T1000 (cell line): Measurements from ENCODE around the gene AP3B1.

ENCODE experiments used
- DNase-seq: peaks from one replicate; lab custom pipeline; 2025; ENCODE audit warnings: mixed read lengths; lab: John Stamatoyannopoulos, UW

Gene AP3B1

GRCh38 chr5:78294248-78295034 is at the start of gene AP3B1:
TSS of gene AP3B1 (minus strand) at chr5:78294698. CDS start at chr5:78294579, 119 bp downstream.
- peak; percentile 97 for DNase-seq

GRCh38 chr5:78341440-78341839 is 46.9 kb upstream of the AP3B1 start:
- no peak for DNase-seq

GRCh38 chr5:78339617-78340436 is 45.3 kb upstream of the AP3B1 start:
- DNase-seq: no peak

- no peak for DNase-seq
Measured at GRCh38 chr5:78336698-78337097, 42.2 kb upstream of the AP3B1 start.

- DNase-seq: no peak
Measured at GRCh38 chr5:78335976-78336375, 41.5 kb upstream of the AP3B1 start.

GRCh38 chr5:78334811-78335210 is 40.3 kb upstream of the AP3B1 start:
- no peak for DNase-seq

- no peak for DNase-seq
Measured at GRCh38 chr5:78331523-78332080, 37.1 kb upstream of the AP3B1 start.

- DNase-seq: no peak
Measured at GRCh38 chr5:78328585-78329173, 34.2 kb upstream of the AP3B1 start.

GRCh38 chr5:78327761-78328510 is 33.4 kb upstream of the AP3B1 start:
- no peak for DNase-seq

GRCh38 chr5:78326930-78327329 is 32.4 kb upstream of the AP3B1 start:
- DNase-seq: no peak

- DNase-seq: no peak
Measured at GRCh38 chr5:78323241-78323640, 28.7 kb upstream of the AP3B1 start.

- no peak for DNase-seq
Measured at GRCh38 chr5:78320401-78320800, 25.9 kb upstream of the AP3B1 start.

GRCh38 chr5:78318337-78318736 is 23.8 kb upstream of the AP3B1 start:
- no peak for DNase-seq

GRCh38 chr5:78317515-78317914 is 23.0 kb upstream of the AP3B1 start:
- DNase-seq: no peak

- DNase-seq: no peak
Measured at GRCh38 chr5:78308703-78309102, 14.2 kb upstream of the AP3B1 start.

GRCh38 chr5:78300464-78301045 is 6.1 kb upstream of the AP3B1 start:
- no peak for DNase-seq

GRCh38 chr5:78295035-78295961 is 800 bp upstream of the AP3B1 start:
- DNase-seq: no peak

- no peak for DNase-seq
Measured at GRCh38 chr5:78293851-78294247, 649 bp downstream of the AP3B1 start.

- DNase-seq: no peak
Measured at GRCh38 chr5:78291687-78292086, 2.8 kb downstream of the AP3B1 start.

- no peak for DNase-seq
Measured at GRCh38 chr5:78289911-78290310, 4.6 kb downstream of the AP3B1 start.
